Measurements from ENCODE around the gene ZNF142.
A peak's percentile ranks its signal among the peaks of the same experiment; 100 is the strongest.

GRCh38 chr2:218648088-218648786 is 11.2 kb downstream of the ZNF142 start:
- peak; percentile 94 for TF ChIP-seq CTCF (conservative IDR thresholded peaks at IDR 0.05; ENCODE audit: low read depth, low read length)
- no peak for TF ChIP-seq EZH2phosphoT487 (IDR thresholded peaks at IDR 0.05; ENCODE audit: borderline replicate concordance, low read length)
- no peak for TF ChIP-seq EZH2 (IDR thresholded peaks at IDR 0.05; ENCODE audit: low read length, unreplicated experiment)
